Small intestine (tissue), 7 donors: Measurements from ENCODE around the gene SLC26A8. TPM values are rescaled to one million over a fixed set of nuclear protein-coding genes. Genes with fewer than 3 reads are reported as not detected.

Source experiments
- DNase-seq, 2 donors: peaks; one replicate each; pipeline versions ENCODE4 v3.0.0 to v3.0.0-alpha.2; 2013
- FAIRE-seq: peaks from 2 replicates; lab custom pipeline; 2012; peaks lifted over from hg19 to GRCh38; lab: Jason Lieb, UNC
- H3K27ac ChIP-seq, 3 donors: one replicate each; pipeline ENCODE4 v1.5.1; 2013; ENCODE audit warnings: low read length in 2 of 3, mild to moderate bottlenecking in 2 of 3, control low read depth in 1 of 3, inconsistent platforms in 1 of 3, low read depth in 1 of 3, moderate library complexity in 1 of 3
- H3K27me3 ChIP-seq, 3 donors: one replicate each; pipeline ENCODE4 v1.6.1; 2013; ENCODE audit warnings: low read length in 3 of 3, inconsistent platforms in 1 of 3; ENCODE audit not compliant: control insufficient read depth in 3 of 3, insufficient read depth in 3 of 3
- H3K36me3 ChIP-seq, 3 donors: one replicate each; pipeline ENCODE4 v1.6.1; 2013; ENCODE audit warnings: low read length in 3 of 3, inconsistent platforms in 1 of 3, low read depth in 1 of 3, mild to moderate bottlenecking in 1 of 3, moderate library complexity in 1 of 3; ENCODE audit not compliant: control insufficient read depth in 3 of 3, insufficient read depth in 2 of 3
- H3K4me1 ChIP-seq, 3 donors: one replicate each; pipeline ENCODE4 v1.6.1; 2013; ENCODE audit warnings: low read length in 2 of 3, inconsistent platforms in 1 of 3, low read depth in 1 of 3, mild to moderate bottlenecking in 1 of 3, moderate library complexity in 1 of 3; ENCODE audit not compliant: control insufficient read depth in 3 of 3, insufficient read depth in 2 of 3
- H3K4me3 ChIP-seq, 3 donors: one replicate each; pipeline ENCODE4 v1.5.1; 2013; ENCODE audit warnings: low read length in 3 of 3, control low read depth in 1 of 3, inconsistent platforms in 1 of 3, low read depth in 1 of 3, mild to moderate bottlenecking in 1 of 3, moderate library complexity in 1 of 3
- H3K9me3 ChIP-seq, 2 donors: one replicate each; pipeline ENCODE4 v1.6.1; 2013; ENCODE audit warnings: low read depth in 1 of 2, low read length in 1 of 2; ENCODE audit not compliant: control insufficient read depth in 2 of 2, insufficient read depth in 1 of 2
- WGBS, 3 donors: extraction: QIAGEN DNeasy Blood & Tissue Kit; methylation state at CpG; one replicate each; pipeline ENCODE4 v1.1.7; 2013; 5-methylcytosine and 5-hydroxymethylcytosine counted together
- polyA plus RNA-seq, 4 donors: library from polyadenylated mRNA; stranded (reverse) in 3 of 4; unstranded in 1 of 4; fragments of 200-250 nt in 3 of 4; fragments of 120-200 nt in 1 of 4; gene quantifications; one replicate each; pipeline versions ENCODE4 v1.2.1 to v1.2.3, GENCODE V29; 2013
- donor health status: healthy with polysubstance abuse.
- donor health status: control.
- donor health status: control.
- donor health status: Bipolar disorder and iron deficiency.
- donor health status: healthy.

Gene SLC26A8
- polyA plus RNA-seq, 4 donors: 0.15 to 0.16 TPM; not detected in 2

DNA sequence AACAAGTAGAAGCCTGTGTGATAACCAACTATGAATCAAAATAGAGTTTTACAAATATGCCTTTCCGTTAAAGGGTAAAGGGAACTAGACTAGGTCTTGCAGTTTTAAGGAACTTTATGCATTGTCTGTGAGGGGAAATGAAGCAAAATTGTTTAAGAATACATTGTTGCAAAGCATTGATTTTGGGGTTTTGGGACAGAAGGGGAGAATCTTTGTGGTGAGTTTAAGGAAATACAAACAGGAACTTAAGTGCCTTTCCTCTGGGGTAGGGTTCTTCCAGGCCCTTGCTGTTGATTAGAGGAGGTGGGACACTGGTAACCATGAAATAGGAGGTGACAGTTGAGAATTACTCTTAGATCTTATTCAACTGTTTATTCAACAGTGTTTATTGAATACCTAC, 7.8 kb upstream of the SLC26A8 start:
- Histone ChIP-seq H3K4me3 (no peak overlapping the region), H3K27me3 (no peaks in the 10 kb centered on the region), H3K27ac (peak overlapping the region in 1 of 3 donors; percentile 11), H3K36me3 (peaks cover 0 to 15% (median 0%) of the 10 kb centered on the region in 3 donors), H3K9me3 (no peaks in the 10 kb centered on the region), H3K4me1 (peaks cover 2 to 15% (median 13%) of the 10 kb centered on the region in 3 donors)
- no peak for DNase-seq
- no peak for FAIRE-seq
- WGBS, 3 donors: 64 to 88% (median 78%) methylated on average over 1 of the region's 1 CpG

GRCh38 chr6:36029464-36029863, 5.0 kb upstream of the SLC26A8 start:
- H3K27me3 ChIP-seq: peaks cover 0 to 7% (median 0%) of the 10 kb centered on the region in 3 donors
- no peaks in the 10 kb centered on the region for H3K9me3 ChIP-seq
- H3K27ac ChIP-seq: peak overlapping the region in 1 of 3 donors; percentile 98
- FAIRE-seq (no peak), DNase-seq (peak; percentile 36 to 63)
- peaks cover 2 to 11% (median 8%) of the 10 kb centered on the region in 3 donors for H3K4me1 ChIP-seq
- WGBS, 3 donors: 1 to 4% (median 4%) methylated on average over 6 of the region's 6 CpGs
- H3K36me3 ChIP-seq: peaks cover 0 to 12% (median 0%) of the 10 kb centered on the region in 3 donors
- H3K4me3 ChIP-seq: peak overlapping the region in 2 of 3 donors; percentile 83 to 100

GRCh38 chr6:36028877-36029324, 4.5 kb upstream of the SLC26A8 start:
- Histone ChIP-seq H3K36me3 (peaks cover 0 to 12% (median 0%) of the 10 kb centered on the region in 3 donors), H3K4me1 (peaks cover 2 to 9% (median 8%) of the 10 kb centered on the region in 3 donors), H3K27ac (peak overlapping the region; percentile 86 to 98 (median 96)), H3K9me3 (no peaks in the 10 kb centered on the region), H3K27me3 (peaks cover 0 to 12% (median 0%) of the 10 kb centered on the region in 3 donors), H3K4me3 (peak overlapping the region; percentile 83 to 100 (median 97))
- 0 to 1% (median 1%) methylated on average over 13 of the region's 13 CpGs for WGBS, 3 donors
- FAIRE-seq: no peak
- peak; percentile 71 to 75 for DNase-seq

- DNase-seq (peak; percentile 45 to 77), FAIRE-seq (no peak)
- Histone ChIP-seq H3K4me1 (peaks cover 0 to 4% (median 3%) of the 10 kb centered on the region in 3 donors), H3K27ac (peak overlapping the region; percentile 86 to 98 (median 96)), H3K4me3 (peak overlapping the region; percentile 83 to 100 (median 97)), H3K9me3 (no peaks in the 10 kb centered on the region), H3K27me3 (peaks cover 0 to 13% (median 0%) of the 10 kb centered on the region in 3 donors), H3K36me3 (peaks cover 0 to 11% (median 0%) of the 10 kb centered on the region in 3 donors)
- 0% methylated on average over 43 to 44 of the region's 44 CpGs for WGBS, 3 donors
Measured at GRCh38 chr6:36028088-36028876, 3.8 kb upstream of the SLC26A8 start.

- Histone ChIP-seq H3K4me3 (peak within 1 kb of the TSS; percentile 83 to 100 (median 97)), H3K27ac (peak within 1 kb of the TSS; percentile 86 to 98 (median 96)), H3K9me3 (no peaks in the 10 kb centered on the region), H3K27me3 (peaks cover 0 to 13% (median 0%) of the 10 kb centered on the region in 3 donors), H3K4me1 (peaks cover 0 to 3% (median 3%) of the 10 kb centered on the region in 3 donors), H3K36me3 (peaks cover 0 to 9% (median 0%) of the 10 kb centered on the region in 3 donors)
- 0% methylated on average over 52 to 62 of the region's 62 CpGs for WGBS, 3 donors
- FAIRE-seq (no peak), DNase-seq (peak; percentile 100)
Measured at GRCh38 chr6:36027501-36028087, 3.2 kb upstream of the SLC26A8 start, which contains the start of gene MAPK14. TSS of gene MAPK14 (plus strand) at chr6:36027808. CDS start at chr6:36028158, 350 bp downstream.

DNA sequence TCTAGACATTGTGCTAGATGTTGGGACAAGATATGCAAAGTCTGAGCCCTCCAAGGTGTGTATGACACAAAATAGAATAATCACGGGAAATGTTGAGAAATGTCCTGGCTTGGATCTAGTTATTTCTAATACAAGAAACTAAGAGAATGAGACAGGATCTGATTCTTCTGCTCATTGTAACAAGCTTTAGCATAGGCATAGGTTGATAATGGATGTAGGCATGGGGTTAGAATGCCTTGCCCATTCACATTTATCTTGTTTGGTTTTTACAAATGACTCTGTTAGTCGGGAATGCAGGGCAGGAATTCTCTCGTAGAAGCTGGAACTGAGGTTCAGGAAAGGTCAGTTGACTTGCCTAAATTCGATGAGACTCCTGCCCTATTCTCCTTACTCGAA, 1.5 kb upstream of the SLC26A8 start:
- Histone ChIP-seq H3K4me1 (peaks cover 0 to 3% (median 0%) of the 10 kb centered on the region in 3 donors), H3K4me3 (no peak overlapping the region), H3K27ac (no peak overlapping the region), H3K36me3 (peaks cover 0 to 4% (median 0%) of the 10 kb centered on the region in 3 donors), H3K9me3 (no peaks in the 10 kb centered on the region), H3K27me3 (peaks cover 0 to 13% (median 0%) of the 10 kb centered on the region in 3 donors)
- DNase-seq (no peak), FAIRE-seq (no peak)
- WGBS, 3 donors: 71 to 85% (median 82%) methylated on average over 5 of the region's 5 CpGs

DNA sequence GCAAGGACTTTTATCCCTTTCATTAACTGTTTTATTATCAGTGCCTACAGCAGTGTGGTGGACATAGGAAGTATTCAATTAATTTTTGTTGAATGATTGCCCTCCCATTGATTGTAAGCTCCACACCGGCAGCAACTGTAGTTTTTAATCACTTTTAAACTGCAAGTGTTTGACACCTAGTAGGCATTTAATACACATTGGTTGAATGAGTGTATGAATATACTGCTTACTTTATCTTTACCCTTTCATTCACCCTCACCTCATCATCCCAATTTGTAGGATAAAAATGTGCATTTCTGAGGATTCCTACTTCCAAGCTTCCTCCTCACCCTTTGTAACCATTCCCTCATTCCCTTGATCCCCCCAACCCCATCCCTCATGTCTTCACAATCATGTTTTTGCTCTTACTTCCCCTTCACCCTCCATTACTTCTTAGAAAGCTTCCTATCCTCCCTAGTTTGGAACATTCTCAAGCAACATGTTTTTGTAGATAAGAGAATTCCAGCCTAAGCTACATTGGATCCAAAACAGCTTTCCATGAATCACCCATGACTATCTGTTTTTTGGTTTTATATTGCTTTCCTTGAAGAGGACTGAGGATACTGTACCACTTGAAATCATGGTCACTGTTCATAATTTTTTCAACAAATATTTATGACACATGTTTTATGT, 955 bp upstream of the SLC26A8 start:
- Histone ChIP-seq H3K9me3 (no peaks in the 10 kb centered on the region), H3K36me3 (peaks cover 0 to 2% (median 0%) of the 10 kb centered on the region in 3 donors), H3K27me3 (peaks cover 0 to 13% (median 0%) of the 10 kb centered on the region in 3 donors), H3K4me3 (no peak overlapping the region), H3K27ac (no peak overlapping the region), H3K4me1 (peaks cover 0 to 1% (median 0%) of the 10 kb centered on the region in 3 donors)
- DNase-seq: no peak
- FAIRE-seq: no peak
- WGBS, 3 donors: 73 to 89% (median 81%) methylated on average over 1 of the region's 1 CpG

DNA sequence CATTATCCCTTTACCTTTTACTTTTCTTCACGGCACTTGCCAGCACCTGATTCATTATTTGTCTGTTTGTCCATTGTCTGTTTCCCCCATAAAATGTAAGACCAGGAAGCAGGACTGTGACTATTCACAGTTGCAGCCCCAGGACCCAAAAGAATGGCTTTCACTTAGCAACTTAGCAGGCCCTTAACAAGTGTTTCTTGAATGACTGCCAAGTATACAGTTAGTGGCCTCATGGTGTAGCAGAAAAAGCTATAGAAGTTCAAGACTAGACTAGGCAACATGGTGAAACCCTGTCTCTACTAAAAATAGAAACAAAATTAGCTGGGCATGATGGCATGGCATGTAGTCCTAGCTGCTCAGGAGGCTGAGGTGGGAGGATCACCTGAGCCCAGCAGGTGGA, 4.3 kb downstream of the SLC26A8 start:
- Histone ChIP-seq H3K36me3 (no peaks in the 10 kb centered on the region), H3K27ac (no peak overlapping the region), H3K9me3 (no peaks in the 10 kb centered on the region), H3K4me3 (no peak overlapping the region), H3K27me3 (peaks cover 0 to 13% (median 0%) of the 10 kb centered on the region in 3 donors), H3K4me1 (no peaks in the 10 kb centered on the region)
- FAIRE-seq (no peak), DNase-seq (no peak)
- 0 to 45% (median 35%) methylated on average over 1 of the region's 1 CpG for WGBS, 3 donors
